ENCODE results near the gene ADAMTSL3.

- TF ChIP-seq CTCF (IDR thresholded peaks at IDR 0.05): no peak
- no peak for TF ChIP-seq POLR2A (IDR thresholded peaks at IDR 0.05)
Observed at GRCh38 chr15:83723216-83723615, 69.3 kb downstream of the ADAMTSL3 start.

Measured in suprapubic skin (tissue), 3 donors.